HG03520 (cell line): ENCODE results near the gene SYNDIG1.

ENCODE experiments used
- ATAC-seq: cut with Tn5 transposase; IDR thresholded peaks from one replicate; pipeline ENCODE4 v1.9.1; 2021; ENCODE audit warnings: mild to moderate bottlenecking, moderate library complexity; ENCODE audit not compliant: unreplicated experiment

SYNDIG1 gene

DNA sequence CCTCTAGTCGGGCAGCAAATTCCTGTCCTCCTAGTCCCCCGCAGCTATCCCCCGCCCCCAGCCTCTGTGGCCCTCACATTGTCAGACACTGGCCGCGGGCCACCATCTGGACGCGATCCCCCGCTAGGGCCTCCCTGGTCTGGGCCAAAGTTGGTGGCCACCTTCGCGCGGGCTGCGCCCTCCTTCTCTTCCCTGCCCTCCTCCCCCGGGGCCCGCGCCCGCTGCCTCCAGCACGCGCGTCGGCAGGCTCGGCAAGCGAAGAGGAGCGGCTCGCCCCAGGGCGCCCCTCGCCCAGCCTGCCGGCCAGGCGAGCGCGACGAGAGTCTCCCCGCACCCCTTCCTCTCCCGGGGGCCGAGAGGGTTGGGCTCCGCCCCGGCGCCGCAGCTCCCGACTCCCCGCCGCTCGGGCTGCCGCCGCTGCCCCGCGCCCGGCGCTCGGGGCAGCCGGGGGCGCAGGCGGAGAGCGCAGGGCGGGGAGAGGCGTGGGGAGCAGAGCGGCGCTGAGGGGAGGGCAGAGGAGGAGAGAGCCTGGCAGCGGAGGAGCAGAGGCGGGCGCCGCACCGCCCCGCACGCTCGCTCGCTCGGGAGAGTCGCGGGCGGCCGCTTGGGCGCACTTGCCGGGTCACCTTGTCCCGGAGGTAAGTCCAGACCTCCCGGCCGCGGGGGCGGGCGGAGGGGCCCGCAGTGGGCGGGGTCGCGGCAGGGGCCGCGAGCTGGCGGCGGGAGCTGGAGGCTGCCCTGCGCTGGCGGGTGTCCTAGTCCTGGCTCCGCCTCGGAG, at the start of gene SYNDIG1:
SYNDIG1 (plus strand) TSS at position 514 of the 778 bp plus-strand sequence. CDS start 73,469 bp downstream, outside the sequence.
- no peak for ATAC-seq

DNA sequence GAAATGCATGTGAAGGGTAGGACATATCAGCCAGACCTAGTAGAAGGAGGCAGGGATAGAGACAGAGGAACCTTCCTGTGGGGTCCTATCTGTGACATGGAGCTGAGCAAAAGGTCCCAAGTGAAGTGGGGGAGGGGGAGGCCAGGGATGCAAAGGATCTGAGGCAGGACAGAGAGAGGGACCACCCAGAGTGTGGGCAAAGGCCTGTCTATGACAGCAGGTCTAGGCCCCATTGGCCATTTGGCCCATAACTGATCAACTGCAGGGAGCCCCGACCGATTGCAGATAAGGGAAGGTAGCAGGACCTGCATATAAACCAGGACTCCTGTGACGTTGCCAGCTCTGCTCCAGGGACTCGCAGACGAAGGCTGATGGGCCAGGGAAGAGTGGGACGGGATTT, 49.6 kb upstream of the SYNDIG1 start:
- ATAC-seq = no peak

DNA sequence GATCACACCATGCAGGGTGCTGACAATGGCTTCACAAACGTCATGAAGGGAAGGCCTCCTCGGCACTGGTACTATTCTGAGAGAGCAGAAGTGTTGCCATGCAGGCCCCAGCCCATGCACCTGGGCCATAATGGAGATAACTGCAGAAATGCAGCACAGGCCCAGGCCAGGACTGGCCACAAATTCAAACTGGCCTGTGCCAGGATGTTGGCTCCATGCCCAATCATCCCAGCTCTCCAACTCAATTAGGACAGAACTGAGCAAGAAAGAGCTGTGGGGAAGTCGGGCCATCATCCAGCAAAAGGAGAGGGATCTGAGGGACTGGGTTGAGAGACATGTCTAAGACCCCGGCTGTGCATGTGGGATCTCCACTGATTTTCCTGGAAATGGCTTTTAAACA, 48.9 kb upstream of the SYNDIG1 start:
- no peak for ATAC-seq

DNA sequence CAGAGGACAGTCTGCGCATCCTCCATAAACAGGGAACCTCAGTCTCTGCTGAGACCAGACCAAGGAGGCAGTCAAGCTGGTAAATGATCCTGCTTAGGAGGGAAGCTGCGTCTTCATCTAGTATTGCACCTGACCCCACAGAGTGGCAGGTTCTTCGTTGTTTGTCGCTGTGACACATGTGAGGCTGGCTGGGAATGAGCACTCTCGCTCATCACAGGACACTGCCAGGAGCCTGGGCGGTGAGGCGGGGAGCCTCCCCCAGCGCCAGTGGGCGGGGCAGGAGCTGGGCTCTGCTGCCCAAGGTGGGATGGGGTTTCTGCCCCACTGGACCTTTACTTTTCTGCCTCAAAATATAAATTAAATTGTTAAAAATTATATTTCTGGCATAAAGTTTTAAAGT, 48.4 kb upstream of the SYNDIG1 start:
- ATAC-seq = no peak

DNA sequence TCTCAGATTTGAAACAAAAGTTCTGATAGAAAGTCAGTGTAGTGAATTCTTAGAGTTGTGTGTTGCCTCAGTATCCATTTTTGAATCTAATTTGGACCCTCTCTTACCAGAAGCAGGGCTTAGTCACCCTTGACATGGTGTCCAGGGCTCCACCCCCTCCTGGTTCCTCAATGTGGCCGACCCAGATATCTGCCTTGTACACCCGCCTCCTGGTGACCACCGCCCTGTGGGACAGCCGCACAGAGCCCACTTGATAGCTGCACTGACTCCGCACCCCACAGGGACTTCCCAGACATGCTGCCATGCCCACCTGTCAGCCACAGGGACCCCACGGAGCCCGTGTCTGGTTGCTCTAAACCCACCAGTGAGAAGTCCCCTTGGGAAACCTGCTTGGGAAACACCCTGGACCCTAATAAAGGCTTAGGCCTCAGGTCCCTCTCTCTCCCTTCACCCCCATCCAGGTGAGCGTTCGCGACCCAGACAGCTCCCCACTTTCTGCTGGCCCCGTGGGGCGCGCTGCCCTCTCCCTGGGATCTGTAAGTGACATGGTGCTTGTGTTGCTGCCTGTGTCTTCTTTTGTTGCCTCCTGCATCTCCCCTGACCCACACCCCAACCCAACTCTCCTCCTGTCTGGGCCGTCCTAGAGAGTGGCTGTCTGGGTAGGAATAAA, 47.2 kb upstream of the SYNDIG1 start:
- no peak for ATAC-seq

DNA sequence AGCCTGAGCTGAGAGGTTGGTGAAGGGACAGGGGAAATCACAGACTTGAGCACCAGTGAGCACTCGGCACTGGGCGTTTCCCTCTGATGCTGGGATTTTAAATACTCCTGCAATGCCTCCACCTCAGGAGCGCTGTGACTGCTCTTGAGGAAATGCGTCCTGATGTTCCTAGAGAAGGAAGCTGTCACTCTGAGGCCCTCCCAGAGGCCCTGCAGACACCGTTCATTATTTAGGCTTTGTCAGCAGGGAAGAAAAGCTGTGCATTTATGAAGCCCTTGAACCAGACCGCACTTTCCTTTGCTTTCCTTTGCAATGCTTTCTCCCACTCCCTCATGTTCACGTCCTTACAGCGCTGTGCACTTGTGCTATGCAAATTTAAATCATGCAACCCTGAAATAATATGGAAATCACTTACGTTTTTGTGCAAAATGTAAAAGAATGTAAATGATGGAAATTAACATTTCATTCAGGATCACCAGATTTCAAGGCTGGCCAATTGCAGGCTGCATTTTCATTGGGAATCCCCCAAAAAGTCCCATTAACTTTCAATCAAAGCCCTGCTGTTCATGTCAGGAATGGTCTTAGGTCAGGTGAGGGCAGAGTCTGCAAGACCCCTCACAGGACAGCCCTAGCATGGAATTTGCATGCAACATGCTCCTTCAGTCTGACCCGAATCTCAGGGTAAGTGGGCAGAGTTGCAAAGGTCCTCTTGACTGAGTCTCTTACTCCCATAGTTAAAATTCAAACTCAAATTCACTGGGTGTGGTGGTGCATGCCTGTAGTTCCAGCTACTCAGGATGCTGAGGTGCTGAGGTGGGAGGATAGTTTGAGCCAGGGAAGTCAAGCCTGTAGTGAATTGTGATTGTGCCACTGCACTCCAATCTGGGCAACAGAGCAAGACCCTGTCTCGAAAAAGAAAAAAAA, 45.8 kb upstream of the SYNDIG1 start:
- no peak for ATAC-seq

DNA sequence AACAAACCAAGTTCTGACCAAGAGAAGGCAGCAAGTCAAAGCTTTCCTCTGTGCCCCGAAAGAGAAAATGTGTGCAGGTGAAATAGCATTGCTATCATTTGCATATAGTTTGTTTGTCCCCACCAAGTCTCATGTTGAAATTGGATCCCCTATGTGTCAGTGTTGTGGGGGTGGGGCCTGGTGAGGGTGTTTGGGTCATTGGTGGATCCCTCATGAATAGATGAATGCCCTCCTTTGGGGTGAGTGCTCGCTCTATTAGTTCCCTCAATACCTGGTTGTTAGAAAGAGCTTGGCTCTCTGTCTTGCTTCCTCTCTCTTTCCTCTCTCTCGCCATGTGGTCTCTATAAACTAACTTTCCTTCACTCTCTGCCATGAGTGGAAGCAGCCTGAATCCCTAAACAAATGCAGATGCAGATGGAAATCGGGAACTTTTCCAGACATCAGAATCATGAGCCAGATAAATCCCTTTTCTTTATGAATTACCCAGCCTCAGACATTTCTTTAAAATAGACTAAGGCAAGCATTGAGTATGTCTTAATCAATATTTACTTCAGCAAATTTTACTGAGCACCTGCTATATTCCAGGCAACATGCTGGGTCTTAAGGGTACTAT, 43.8 kb upstream of the SYNDIG1 start:
- ATAC-seq = no peak

DNA sequence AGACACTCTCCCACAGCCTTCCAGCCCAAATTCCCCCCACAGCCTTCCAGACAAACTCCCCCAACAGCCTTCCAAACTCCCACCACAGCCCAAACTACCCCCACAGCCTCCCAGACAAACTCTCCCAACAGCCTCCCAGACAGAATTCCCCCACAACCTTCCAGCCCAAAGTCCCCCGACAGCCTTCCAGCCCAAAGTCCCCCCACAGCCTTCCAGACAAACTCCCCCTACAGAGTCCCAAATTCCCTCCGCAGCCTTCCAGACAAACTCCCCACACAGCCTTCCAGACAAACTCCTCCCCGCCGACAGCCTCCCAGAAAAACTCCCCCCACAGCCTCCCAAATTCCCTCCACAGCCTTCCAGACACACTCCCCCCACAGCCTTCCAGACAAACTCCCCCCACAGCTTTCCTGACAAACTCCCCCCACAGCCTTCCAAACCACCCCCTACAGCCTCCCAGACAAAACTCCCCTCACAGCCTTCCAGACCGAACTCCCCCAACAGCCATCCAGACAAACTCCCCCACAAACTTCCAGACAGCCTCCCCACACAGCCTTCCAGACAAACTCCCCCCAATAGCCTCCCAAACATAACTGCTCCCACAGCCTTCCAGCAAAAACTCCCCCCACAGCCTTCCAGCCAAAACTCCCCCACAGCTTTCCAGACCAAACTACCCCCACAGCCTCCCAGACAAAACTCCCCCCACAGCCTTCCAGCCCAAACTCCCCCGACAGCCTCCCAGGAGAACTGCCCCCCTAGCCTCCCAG, 38.0 kb upstream of the SYNDIG1 start:
- ATAC-seq = no peak

DNA sequence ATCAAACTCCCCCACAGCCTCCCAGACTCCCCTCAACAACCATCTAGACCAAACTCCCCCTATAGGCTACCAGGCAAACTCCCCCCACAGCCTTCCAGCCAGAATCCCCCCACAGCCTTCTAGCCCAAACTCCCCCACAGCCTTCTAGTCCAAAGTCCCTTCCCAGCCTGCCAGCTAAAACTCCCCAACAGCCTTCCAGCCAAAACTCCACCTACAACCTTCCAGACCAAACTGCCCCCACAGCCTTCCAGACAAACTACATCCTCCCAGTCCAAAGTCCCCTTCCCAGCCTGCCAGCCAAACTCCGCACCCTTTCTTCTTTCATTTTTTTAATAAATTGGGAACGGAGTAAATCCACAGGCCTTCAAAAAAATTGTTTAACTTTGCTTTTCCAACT, 37.4 kb upstream of the SYNDIG1 start:
- no peak for ATAC-seq

DNA sequence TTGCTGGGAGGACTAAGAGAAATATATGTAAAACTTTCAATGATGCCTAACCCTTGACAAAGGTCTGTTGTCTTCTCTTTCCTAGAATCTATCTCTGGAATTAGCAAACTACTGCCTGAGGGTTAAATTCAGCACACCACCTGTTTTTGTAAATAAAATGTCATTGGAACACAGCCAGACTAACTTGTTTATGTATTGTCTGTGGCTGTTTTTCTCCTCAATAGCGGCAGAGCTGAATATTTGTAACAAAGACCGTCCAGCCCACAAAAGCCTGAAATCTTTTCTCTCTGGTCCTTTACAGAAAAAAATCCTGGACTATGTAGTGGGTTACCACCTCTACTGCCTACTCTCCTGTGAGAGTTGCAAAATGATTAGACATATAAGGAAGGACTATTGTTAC, 33.3 kb upstream of the SYNDIG1 start:
- ATAC-seq = no peak

DNA sequence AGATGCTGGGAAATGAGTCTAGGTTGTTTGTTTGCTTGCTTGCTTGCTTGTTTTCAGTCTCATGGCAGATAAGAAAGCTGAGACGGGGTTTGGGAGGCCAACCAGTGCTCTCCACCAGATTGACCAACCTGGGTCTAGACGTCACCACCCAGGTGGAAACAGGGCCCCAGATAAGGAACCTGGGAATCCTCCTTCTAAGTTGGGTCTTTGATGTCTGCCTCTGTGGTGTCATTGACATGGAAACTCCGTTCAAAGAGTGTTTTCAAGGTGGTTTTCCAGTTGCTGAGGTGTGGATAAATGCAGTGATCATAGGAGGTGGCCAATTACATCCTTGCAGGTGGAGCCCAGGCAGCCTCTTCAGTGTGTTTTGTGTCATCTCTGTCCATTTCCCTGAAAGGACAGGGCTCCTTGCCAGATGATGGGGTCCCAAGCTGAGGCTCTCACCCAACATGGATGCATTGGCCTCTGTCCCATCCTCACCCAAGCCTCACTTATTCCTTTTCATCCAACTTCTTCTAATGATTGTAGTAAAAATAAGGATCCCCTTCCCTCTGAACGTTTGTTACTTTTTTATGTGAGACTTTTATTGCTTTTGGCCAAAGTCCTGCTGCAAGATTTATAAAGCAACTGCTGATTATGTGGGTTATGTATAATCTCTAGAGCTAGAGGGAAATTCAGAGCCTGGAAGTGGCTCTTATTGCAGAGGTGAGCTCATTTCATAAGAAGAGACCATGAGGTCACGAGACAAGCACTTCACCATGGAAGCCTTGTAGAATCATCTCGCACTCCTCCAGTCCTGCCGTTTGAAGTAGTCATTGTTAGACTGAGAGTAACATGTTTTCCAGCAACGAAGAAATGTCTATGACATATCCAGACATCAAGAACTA, 32.0 kb upstream of the SYNDIG1 start:
- no peak for ATAC-seq

DNA sequence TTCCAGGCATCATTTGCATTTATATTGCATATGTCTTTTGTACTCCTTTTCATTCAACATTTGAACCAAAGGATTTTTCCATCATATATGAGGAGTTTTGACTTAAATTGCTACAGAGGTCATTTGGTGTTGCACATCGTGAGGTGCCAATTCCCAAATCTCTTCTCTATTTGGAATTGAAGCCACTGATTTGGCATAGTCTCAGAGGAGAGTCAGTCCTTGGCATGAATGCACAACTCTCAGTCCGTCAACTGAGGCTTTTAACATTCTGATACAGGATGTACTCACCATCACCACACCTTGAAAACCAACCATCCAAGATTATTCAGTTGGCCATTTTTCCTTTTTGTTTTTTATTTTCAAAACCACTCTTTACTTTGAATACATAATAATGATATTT, 31.1 kb upstream of the SYNDIG1 start:
- no peak for ATAC-seq

DNA sequence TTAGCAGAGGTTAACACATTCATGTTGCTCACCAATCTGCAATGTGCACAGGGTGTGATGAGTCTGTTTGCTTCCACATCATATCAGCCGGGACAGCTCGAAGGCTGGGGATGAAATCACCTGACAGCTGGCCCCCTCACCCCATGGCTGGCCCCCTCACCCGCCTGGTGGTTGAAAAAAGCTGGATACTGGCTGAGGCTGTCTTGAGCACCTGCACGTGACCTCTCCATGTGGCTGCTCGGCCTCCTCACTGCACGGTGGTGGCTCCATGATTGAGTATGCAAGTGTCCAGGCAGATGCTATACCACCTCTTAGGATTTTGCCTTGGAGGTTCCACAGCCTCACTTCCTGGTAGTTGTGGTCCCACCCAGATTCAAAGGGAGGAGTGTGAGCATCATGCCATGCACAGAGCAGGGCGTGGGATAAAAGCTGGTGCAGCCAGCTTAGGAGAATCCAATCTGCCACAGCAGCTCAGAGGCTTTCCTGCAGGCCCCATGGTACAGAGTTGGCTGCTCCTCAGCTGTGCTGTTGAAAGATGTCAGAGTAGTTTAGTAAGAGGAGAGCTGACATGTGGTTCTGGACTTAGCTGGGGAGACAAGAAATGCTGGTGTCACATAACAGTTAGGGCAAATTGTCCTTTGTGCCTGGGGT, 29.6 kb upstream of the SYNDIG1 start:
- no peak for ATAC-seq

DNA sequence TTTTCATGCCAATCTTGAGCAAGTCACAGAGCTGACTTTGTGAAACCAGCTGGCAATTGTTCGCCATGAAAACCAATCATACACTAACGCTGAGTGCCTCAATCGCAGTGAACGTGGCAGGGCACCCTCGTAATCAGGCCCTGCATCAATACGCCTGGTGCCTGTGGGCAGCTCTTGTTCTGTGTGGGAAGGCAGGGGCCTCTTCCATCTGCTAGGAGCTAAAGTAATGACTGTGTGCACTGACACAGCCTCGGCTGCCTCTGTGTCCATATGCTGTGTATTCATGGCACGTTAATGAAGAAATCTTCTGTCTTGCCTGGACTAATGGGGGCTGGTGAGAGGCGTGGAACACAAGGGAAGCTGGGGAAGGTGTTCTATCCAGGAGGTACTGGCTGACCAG, 27.8 kb upstream of the SYNDIG1 start:
- no peak for ATAC-seq

DNA sequence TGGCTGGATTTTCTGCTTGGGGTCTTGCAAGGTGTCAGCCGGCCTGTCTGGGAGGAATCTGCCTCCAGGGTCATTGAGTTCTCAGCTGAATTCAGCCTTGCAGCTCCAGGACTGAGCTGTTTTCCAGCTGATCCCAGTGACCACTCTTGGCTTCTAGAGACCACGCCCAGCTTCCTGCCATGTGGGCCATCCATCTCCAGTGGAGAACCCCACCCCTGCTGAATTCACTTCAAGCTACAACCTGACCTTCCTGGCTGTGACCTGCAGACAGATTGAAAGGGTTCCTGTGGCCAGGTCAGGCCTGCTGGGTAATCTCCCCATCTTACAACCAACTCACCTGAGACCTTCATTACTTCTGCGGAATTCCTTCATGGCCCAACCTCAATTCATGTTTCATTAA, 26.5 kb upstream of the SYNDIG1 start:
- no peak for ATAC-seq

DNA sequence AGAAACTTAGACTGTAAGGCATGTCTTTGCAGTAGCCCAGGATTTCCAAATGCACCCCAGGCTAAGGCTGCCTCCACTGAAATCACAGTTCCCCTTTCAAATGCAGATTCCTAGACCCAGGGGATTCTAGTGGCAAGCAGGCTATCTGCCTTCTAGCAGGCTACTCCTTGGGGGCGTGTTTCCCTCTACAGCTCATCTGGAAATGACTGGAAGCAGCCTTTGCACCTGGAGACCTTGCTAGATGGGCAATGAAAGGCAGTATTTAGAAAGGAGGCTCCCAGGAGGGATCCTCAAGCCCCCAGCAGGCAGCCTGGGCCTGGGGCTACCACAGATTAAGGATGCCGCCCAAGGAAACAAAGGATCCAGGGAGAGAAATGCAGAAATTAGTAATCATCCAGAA, 26.0 kb upstream of the SYNDIG1 start:
- no peak for ATAC-seq

DNA sequence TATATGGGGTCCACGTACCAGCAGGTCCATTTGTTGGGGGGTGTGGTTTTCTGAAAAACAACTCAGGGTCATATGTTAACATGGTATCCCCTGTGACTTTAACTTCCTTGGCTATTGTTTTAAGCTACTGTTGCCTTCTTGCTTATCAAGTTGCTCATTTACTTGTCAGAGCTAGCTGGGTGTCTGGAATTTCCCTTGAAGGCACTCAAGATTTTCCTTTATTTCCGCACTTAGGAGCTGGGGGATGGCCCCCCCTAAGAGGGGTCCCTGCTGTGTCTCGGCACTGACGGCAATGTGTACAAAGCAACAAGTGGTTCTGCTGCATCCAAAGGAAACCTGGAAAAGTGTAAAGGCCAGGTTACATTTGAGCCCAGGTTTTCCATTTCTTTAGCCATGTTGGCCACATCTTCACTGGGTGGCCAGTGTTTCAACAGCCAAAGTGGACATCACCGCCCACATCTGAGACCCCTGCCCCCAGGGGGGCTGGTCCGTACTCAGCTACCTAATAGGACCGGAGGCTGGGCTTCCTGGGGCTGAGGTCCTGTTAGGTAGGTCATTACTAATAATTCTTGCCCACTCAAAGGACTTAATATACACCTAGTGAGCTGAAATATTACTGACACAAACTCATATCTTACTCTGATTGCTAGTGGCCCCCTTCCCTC, 24.8 kb upstream of the SYNDIG1 start:
- ATAC-seq = no peak

DNA sequence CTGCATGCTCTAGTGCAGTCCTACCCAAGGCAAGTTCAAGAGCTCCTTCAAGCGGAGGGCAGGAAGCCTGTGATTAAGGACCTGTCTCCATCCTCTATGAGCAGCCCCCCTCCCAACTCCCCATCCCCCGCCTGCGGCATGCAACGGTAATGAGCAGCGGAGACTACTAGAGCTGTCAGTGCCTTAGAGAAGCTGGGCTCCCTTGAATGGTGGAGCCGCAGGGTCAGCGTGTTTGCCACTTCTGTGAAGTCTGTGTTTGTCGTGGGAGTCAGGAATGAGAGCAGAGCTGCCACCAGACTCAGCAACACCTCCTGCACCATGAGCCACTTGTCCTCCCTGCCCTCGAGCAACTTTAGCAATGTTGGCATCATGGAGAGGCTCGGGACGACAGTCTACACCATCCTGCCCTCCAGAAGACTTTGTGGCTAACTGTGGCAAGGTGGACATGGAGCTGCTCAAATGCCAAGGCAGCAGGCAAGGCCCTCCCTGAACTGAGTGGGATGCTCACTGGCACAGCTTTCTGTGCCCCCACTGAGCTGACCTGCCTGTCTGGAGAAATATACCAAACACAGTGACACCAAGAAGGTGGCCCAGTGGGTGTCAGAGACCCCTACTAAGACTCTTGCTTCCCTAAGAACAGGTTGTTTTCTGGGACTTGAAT, 23.8 kb upstream of the SYNDIG1 start:
- ATAC-seq = no peak
